Measurements from ENCODE around the gene FREM1.

DNA sequence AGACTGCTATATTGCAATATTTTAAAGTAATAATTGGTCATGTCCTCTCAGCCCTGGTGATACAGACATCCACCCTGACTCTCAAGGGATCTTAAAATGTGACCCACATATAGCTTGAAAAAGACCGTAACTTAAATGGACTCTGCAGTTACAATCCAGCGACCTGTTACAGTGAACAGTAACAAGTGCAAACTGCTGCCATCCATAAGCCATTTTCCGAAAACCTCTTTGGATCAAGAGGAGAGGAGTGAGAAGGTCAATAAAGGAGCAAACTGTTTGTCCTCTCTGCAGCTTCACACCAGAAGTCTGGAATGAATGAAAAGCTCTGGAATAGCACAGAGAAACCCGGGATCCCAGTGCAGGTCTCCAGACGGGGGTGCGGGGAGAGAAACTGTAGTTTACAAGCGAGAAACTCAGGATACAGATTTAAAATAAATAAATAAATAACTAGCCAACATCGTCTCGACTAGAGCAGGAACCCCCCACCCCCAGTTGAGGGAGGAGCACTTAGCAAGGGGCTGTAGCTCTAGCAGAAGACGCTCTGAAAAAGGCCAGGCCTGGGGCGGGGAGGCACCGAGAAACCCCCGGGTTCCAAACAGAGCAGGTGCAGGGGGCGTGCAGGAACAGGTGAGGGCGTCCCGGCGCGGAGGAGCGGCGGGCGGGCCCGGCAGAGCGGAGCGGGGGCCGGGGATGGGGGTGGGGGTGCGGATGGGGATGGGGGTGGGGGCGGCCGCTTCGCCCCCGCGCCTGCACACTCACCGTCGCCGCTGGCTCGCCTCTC lies 217.6 kb downstream of the FREM1 start:
- TF ChIP-seq CTCF (conservative IDR thresholded peaks at IDR 0.05; ENCODE audit: low read depth, low read length) (no peak), MXI1 (IDR thresholded peaks at IDR 0.05; ENCODE audit: borderline replicate concordance, low read depth, low read length) (no peak), RCOR1 (IDR thresholded peaks at IDR 0.05; ENCODE audit: insufficient replicate concordance, low read length) (no peak), SMC3 (IDR thresholded peaks at IDR 0.05; ENCODE audit: low read depth, low read length) (no peak), POLR2A (IDR thresholded peaks at IDR 0.05; ENCODE audit: low read depth, low read length) (no peak), MAFK (IDR thresholded peaks at IDR 0.05; ENCODE audit: low read depth, low read length) (no peak), RAD21 (IDR thresholded peaks at IDR 0.05; ENCODE audit: low read length) (no peak), FOS (IDR thresholded peaks at IDR 0.05; ENCODE audit: low read depth, low read length) (no peak), ELK1 (IDR thresholded peaks at IDR 0.05; ENCODE audit: borderline replicate concordance, low read depth, low read length) (no peak), CEBPB (IDR thresholded peaks at IDR 0.05; ENCODE audit: low read depth, low read length) (no peak), RFX5 (IDR thresholded peaks at IDR 0.05; ENCODE audit: low read depth, low read length) (no peak), CHD1 (IDR thresholded peaks at IDR 0.05; ENCODE audit: low read depth, low read length) (no peak)
- TF ChIP-seq, protein P1, sequence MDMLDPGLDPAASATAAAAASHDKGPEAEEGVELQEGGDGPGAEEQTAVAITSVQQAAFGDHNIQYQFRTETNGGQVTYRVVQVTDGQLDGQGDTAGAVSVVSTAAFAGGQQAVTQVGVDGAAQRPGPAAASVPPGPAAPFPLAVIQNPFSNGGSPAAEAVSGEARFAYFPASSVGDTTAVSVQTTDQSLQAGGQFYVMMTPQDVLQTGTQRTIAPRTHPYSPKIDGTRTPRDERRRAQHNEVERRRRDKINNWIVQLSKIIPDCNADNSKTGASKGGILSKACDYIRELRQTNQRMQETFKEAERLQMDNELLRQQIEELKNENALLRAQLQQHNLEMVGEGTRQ (IDR thresholded peaks at IDR 0.05; ENCODE audit: low read depth, low read length), result no peak

Measured in IMR-90 (cell line).